ENCODE results near the gene DNAJB14. TPM values are rescaled to one million over a fixed set of nuclear protein-coding genes. Genes with fewer than 3 reads are reported as not detected.

The DNAJB14 gene
- total RNA-seq, 5 donors from 2014 or later (not counting 1 experiment from before 2014, with no cell fraction given), result 48.9 to 66.5 (median 61.7) TPM

- Mint-ChIP-seq H3K4me1 (peaks cover 38 to 62% (median 47%) of the 10 kb centered on the region in 3 donors), H3K36me3 (peaks cover 31% of the 10 kb centered on the region), H3K27me3 (no peaks in the 10 kb centered on the region), H3K4me3 (peak overlapping the region in 1 of 3 donors; percentile 28), H3K9me3 (no peaks in the 10 kb centered on the region), H3K27ac (no peak overlapping the region)
- ChIA-PET POLR2A (interaction anchor here in 1 of 2 donors (0.6 kb wide), 1 partner anchor 56 kb away, joined by 3 read pairs; no protein-coding TSS in a partner anchor), CTCF (interaction anchor here (1.5 to 1.6 kb wide), 2 partner anchors 35 to 44 kb away, joined by 3 read pairs; partner anchors contain the start of gene DAPP1 (in 1 of the 2))
- Histone ChIP-seq H3K4me3 (ENCODE audit: control insufficient read depth in 1 of 2, extremely low read depth in 1 of 2, low read length in 1 of 2) (no peak overlapping the region), H3K36me3 (ENCODE audit: control insufficient read depth in 2 of 2, extremely low read depth in 1 of 2, insufficient read depth in 1 of 2, low read length in 1 of 2) (peaks cover 0 to 8% of the 10 kb centered on the region in 2 donors), H3K9me3 (no peaks in the 10 kb centered on the region), H3K27me3 (replicated peaks in 1 of 2; ENCODE audit: control insufficient read depth in 2 of 2, extremely low read depth in 1 of 2, insufficient read depth in 2 of 2, low read length in 1 of 2) (no peaks in the 10 kb centered on the region), H3K4me1 (ENCODE audit: control insufficient read depth in 1 of 2, extremely low read depth in 1 of 2, insufficient read depth in 2 of 2, low read length in 2 of 2) (peaks cover 4 to 31% of the 10 kb centered on the region in 2 experiments), H3K27ac (ENCODE audit: low read length) (no peak overlapping the region)
- no CpG with 5 or more reads among the region's 3 CpGs for WGBS (ENCODE audit: insufficient coverage)
- DNase-seq (no peak), ATAC-seq (replicated peaks in 1 of 4) (no peak)
These were observed 94.1 kb downstream of the DNAJB14 start for GRCh38 chr4:99852199-99852749.

GRCh38 chr4:99848591-99849001, 97.8 kb downstream of the DNAJB14 start:
- Histone ChIP-seq H3K9me3 (no peaks in the 10 kb centered on the region), H3K4me1 (ENCODE audit: control insufficient read depth in 1 of 2, extremely low read depth in 1 of 2, insufficient read depth in 2 of 2, low read length in 2 of 2) (peaks cover 28 to 33% of the 10 kb centered on the region in 2 experiments), H3K27ac (ENCODE audit: low read length) (no peak overlapping the region), H3K4me3 (ENCODE audit: control insufficient read depth in 1 of 2, extremely low read depth in 1 of 2, low read length in 1 of 2) (no peak overlapping the region), H3K27me3 (replicated peaks in 1 of 2; ENCODE audit: control insufficient read depth in 2 of 2, extremely low read depth in 1 of 2, insufficient read depth in 2 of 2, low read length in 1 of 2) (no peaks in the 10 kb centered on the region), H3K36me3 (ENCODE audit: control insufficient read depth in 2 of 2, extremely low read depth in 1 of 2, insufficient read depth in 1 of 2, low read length in 1 of 2) (peaks cover 0 to 2% of the 10 kb centered on the region in 2 donors)
- Mint-ChIP-seq H3K27me3 (no peaks in the 10 kb centered on the region), H3K4me1 (peaks cover 46 to 64% (median 51%) of the 10 kb centered on the region in 3 donors), H3K36me3 (peaks cover 17% of the 10 kb centered on the region), H3K4me3 (peak overlapping the region in 2 of 3 donors; percentile 21 to 61), H3K9me3 (no peaks in the 10 kb centered on the region), H3K27ac (peak overlapping the region; percentile 75 to 86)
- peak in 1 of 35 experiments; percentile 18 for DNase-seq
- ChIA-PET CTCF (no interaction called here), POLR2A (interaction anchor here in 1 of 2 donors (0.7 kb wide), 1 partner anchor 1101 kb away, joined by 3 read pairs; no protein-coding TSS in a partner anchor)
- ATAC-seq (replicated peaks in 1 of 4), result no peak
- WGBS (ENCODE audit: insufficient coverage), result 35% methylated on average over 2 of the region's 4 CpGs

DNA sequence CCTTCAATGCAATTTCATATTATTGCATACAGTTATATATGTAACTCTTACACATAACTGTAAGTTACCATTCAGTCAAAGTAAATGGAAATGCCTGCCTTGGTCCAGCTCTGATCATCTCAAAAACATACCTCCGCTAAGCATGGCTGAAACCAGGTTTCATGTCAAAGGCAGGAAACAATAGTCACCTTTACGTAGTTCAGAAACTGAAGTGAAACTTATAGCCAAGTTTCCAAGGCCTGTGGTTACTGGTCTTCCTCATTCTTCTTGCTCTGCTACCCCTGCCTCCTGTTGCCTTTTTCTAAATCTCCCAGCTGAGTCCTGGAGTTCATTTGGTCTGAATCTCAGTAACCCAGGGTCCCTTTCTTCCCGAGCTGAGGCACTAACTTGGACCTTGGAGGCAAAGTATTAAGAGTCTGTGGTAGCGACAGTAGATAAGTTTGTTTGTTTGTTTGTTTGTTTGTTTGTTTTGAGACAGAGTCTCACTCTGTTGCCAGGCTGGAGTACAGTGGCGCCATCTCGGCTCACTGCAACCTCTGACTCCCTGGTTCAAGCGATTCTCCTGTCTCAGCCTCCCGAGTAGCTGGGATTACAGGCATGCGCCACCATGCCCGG, 98.9 kb downstream of the DNAJB14 start:
- ChIA-PET POLR2A (interaction anchor here in 1 of 2 donors (0.6 kb wide), 1 partner anchor 761 kb away, joined by 12 read pairs; no protein-coding TSS in a partner anchor), CTCF (interaction anchor here in 1 of 2 donors (2.6 kb wide), 1 partner anchor 39 kb away, joined by 12 read pairs; no protein-coding TSS in a partner anchor)
- H3K27me3 Mint-ChIP-seq, result no peaks in the 10 kb centered on the region
- H3K4me1 ChIP-seq (ENCODE audit: control insufficient read depth in 1 of 2, extremely low read depth in 1 of 2, insufficient read depth in 2 of 2, low read length in 2 of 2), result peaks cover 28 to 33% of the 10 kb centered on the region in 2 experiments
- H3K4me3 Mint-ChIP-seq, result peak overlapping the region; percentile 43 to 61 (median 50)
- H3K27me3 ChIP-seq (replicated peaks in 1 of 2; ENCODE audit: control insufficient read depth in 2 of 2, extremely low read depth in 1 of 2, insufficient read depth in 2 of 2, low read length in 1 of 2), result no peaks in the 10 kb centered on the region
- peak in 1 of 35 experiments; percentile 49 for DNase-seq
- peak in 3 of 4 experiments; percentile 44 to 60 (median 59) for ATAC-seq (replicated peaks in 1 of 4)
- H3K9me3 ChIP-seq, result no peaks in the 10 kb centered on the region
- whole genome bisulfite sequencing (ENCODE audit: insufficient coverage), result 39% methylated on average over 3 of the region's 10 CpGs
- no peaks in the 10 kb centered on the region for H3K9me3 Mint-ChIP-seq
- peak overlapping the region; percentile 86 to 95 for H3K27ac Mint-ChIP-seq
- H3K36me3 Mint-ChIP-seq, result peaks cover 18% of the 10 kb centered on the region
- H3K4me3 ChIP-seq (ENCODE audit: control insufficient read depth in 1 of 2, extremely low read depth in 1 of 2, low read length in 1 of 2), result no peak overlapping the region
- peaks cover 43 to 64% (median 51%) of the 10 kb centered on the region in 3 donors for H3K4me1 Mint-ChIP-seq
- H3K36me3 ChIP-seq (ENCODE audit: control insufficient read depth in 2 of 2, extremely low read depth in 1 of 2, insufficient read depth in 1 of 2, low read length in 1 of 2), result no peaks in the 10 kb centered on the region
- H3K27ac ChIP-seq (ENCODE audit: low read length), result peak overlapping the region; percentile 62

DNA sequence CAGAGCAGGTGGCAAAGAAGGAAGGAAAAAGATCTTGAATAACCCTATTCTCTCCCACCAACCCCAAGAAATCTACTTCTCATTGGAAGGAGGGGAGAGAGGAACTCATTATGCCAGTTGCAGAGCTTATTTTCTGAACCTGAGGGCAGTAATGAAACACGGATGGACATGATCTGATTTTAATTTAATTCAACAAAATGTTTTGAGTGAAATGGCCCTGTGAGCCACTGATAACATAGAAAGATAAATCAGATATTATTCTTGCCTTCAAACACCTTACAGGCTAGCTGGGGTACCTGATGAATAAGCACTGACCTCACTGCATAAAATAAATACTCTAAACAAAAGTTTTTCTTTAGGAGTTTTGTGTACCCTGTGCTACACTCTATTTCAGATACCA, 99.5 kb downstream of the DNAJB14 start:
- no peaks in the 10 kb centered on the region for H3K27me3 ChIP-seq (replicated peaks in 1 of 2; ENCODE audit: control insufficient read depth in 2 of 2, extremely low read depth in 1 of 2, insufficient read depth in 2 of 2, low read length in 1 of 2)
- H3K36me3 ChIP-seq (ENCODE audit: control insufficient read depth in 2 of 2, extremely low read depth in 1 of 2, insufficient read depth in 1 of 2, low read length in 1 of 2), result no peaks in the 10 kb centered on the region
- H3K4me3 ChIP-seq (ENCODE audit: control insufficient read depth in 1 of 2, extremely low read depth in 1 of 2, low read length in 1 of 2), result no peak overlapping the region
- POLR2A ChIA-PET, result interaction anchor here (0.5 to 0.8 kb wide), 3 partner anchors 13 to 760 kb away, joined by 3 to 12 read pairs (median 3); no protein-coding TSS in a partner anchor
- H3K9me3 ChIP-seq, result no peaks in the 10 kb centered on the region
- DNase-seq (no peak), ATAC-seq (replicated peaks in 1 of 4) (no peak)
- H3K4me3 Mint-ChIP-seq, result peak overlapping the region in 2 of 3 donors; percentile 32 to 61
- H3K9me3 Mint-ChIP-seq, result no peaks in the 10 kb centered on the region
- H3K36me3 Mint-ChIP-seq, result peaks cover 22% of the 10 kb centered on the region
- peaks cover 28 to 33% of the 10 kb centered on the region in 2 experiments for H3K4me1 ChIP-seq (ENCODE audit: control insufficient read depth in 1 of 2, extremely low read depth in 1 of 2, insufficient read depth in 2 of 2, low read length in 2 of 2)
- H3K27me3 Mint-ChIP-seq, result no peaks in the 10 kb centered on the region
- no CpG with 5 or more reads among the region's 1 CpG for WGBS (ENCODE audit: insufficient coverage)
- CTCF ChIA-PET, result interaction anchor here in 1 of 2 donors (2.6 kb wide), 1 partner anchor 38 kb away, joined by 12 read pairs; no protein-coding TSS in a partner anchor
- peak overlapping the region; percentile 62 for H3K27ac ChIP-seq (ENCODE audit: low read length)
- peak overlapping the region; percentile 86 to 95 for H3K27ac Mint-ChIP-seq
- H3K4me1 Mint-ChIP-seq, result peaks cover 39 to 60% (median 51%) of the 10 kb centered on the region in 3 donors

Other genes with a start within 250 kb of the DNAJB14 start
- gene DAPP1, start 129.8 kb downstream of the DNAJB14 start, total RNA-seq, result 10 to 100 TPM; 12.9 to 18.7 (median 14.3) TPM
- 10 to 100 TPM; 17.5 to 25.0 (median 19.4) TPM for gene LAMTOR3, start 52.2 kb downstream of the DNAJB14 start, total RNA-seq
- gene H2AZ1, start 3.7 kb upstream of the DNAJB14 start, total RNA-seq, result 100 to 1,000 TPM in 4 of 5 donors, 10 to 100 TPM in 1; 93.9 to 146 (median 131) TPM
- gene DDIT4L, start 243.8 kb upstream of the DNAJB14 start, total RNA-seq, result under 1 TPM in 3 of 5 donors, not detected in 2; 0.13 to 0.19 (median 0.13) TPM

Data from T-cell (primary cell).